CD14-positive monocyte (primary cell): Measurements from ENCODE around the gene CDH3. TPM values are rescaled to one million over a fixed set of nuclear protein-coding genes. Genes with fewer than 3 reads are reported as not detected.

ENCODE experiments used
- DNase-seq, 3 donors: peaks; one replicate each; pipeline ENCODE4 v3.0.0-alpha.2; 2011 to 2022
- H2AFZ ChIP-seq: 2 replicates; pipeline ENCODE4 v1.6.0; 2012; ENCODE audit warnings: mild to moderate bottlenecking, low read depth, low read length, inconsistent platforms; ENCODE audit not compliant: insufficient read depth, poor library complexity, severe bottlenecking
- H3K27ac ChIP-seq, 2 donors: 1 replicate in 1 of 2; 2 replicates in 1 of 2; pipeline ENCODE4 v1.5.1; 2012 to 2013; ENCODE audit warnings: low read length in 2 of 2, control low read depth in 1 of 2, inconsistent platforms in 1 of 2, low read depth in 1 of 2, mild to moderate bottlenecking in 1 of 2
- H3K27me3 ChIP-seq, 2 donors: one replicate each; pipeline versions ENCODE4 v1.6.0 to v1.6.1; 2011 to 2013; ENCODE audit warnings: low read length in 2 of 2; ENCODE audit not compliant: control insufficient read depth in 2 of 2, insufficient read depth in 2 of 2
- H3K36me3 ChIP-seq, 2 donors: replicated peaks in 1 of 2; 1 replicate in 1 of 2; 2 replicates in 1 of 2; pipeline versions ENCODE4 v1.5.1 to v1.6.1; 2012 to 2013; ENCODE audit warnings: low read length in 2 of 2, control low read depth in 1 of 2, inconsistent platforms in 1 of 2, mild to moderate bottlenecking in 1 of 2; ENCODE audit not compliant: insufficient read depth in 2 of 2, control insufficient read depth in 1 of 2
- H3K4me1 ChIP-seq, 2 donors: 1 replicate in 1 of 2; 2 replicates in 1 of 2; pipeline versions ENCODE4 v1.5.1 to v1.6.1; 2012 to 2013; ENCODE audit warnings: low read length in 2 of 2, control low read depth in 1 of 2, inconsistent platforms in 1 of 2, mild to moderate bottlenecking in 1 of 2, moderate library complexity in 1 of 2; ENCODE audit not compliant: insufficient read depth in 2 of 2, control insufficient read depth in 1 of 2
- H3K4me2 ChIP-seq: replicated peaks from 2 replicates; pipeline ENCODE3; 2012; ENCODE audit warnings: low read length, moderate library complexity, mild to moderate bottlenecking; ENCODE audit not compliant: poor library complexity, severe bottlenecking; ENCODE audit errors: extremely low read depth
- H3K4me3 ChIP-seq, 3 experiments: fragments of 200-600 bp in 1 of 3; sonication (generic) in 1 of 3; replicated peaks in 1 of 3; 1 replicate in 2 of 3; 2 replicates in 1 of 3; pipeline ENCODE4 v1.5.1; 2011 to 2013; ENCODE audit warnings: low read length in 3 of 3, mild to moderate bottlenecking in 3 of 3, control low read depth in 2 of 3, low read depth in 2 of 3, inconsistent platforms in 1 of 3, moderate library complexity in 1 of 3
- H3K79me2 ChIP-seq: 2 replicates; pipeline ENCODE4 v1.6.0; 2012; ENCODE audit warnings: mild to moderate bottlenecking, control low read depth, inconsistent platforms, low read length, moderate library complexity; ENCODE audit not compliant: insufficient read depth
- H3K9ac ChIP-seq: 2 replicates; pipeline ENCODE4 v1.6.0; 2017; ENCODE audit warnings: low read length, mild to moderate bottlenecking; ENCODE audit not compliant: insufficient read depth, poor library complexity, severe bottlenecking
- H3K9me3 ChIP-seq, 2 donors: replicated peaks in 1 of 2; 1 replicate in 1 of 2; 2 replicates in 1 of 2; pipeline versions ENCODE4 v1.5.1 to v1.6.1; 2012 to 2013; ENCODE audit warnings: low read length in 2 of 2, control low read depth in 1 of 2; ENCODE audit not compliant: control insufficient read depth in 1 of 2, insufficient read depth in 1 of 2
- H4K20me1 ChIP-seq: 2 replicates; pipeline ENCODE4 v1.6.0; 2012; ENCODE audit warnings: mild to moderate bottlenecking, low read length, control low read depth, moderate library complexity; ENCODE audit not compliant: insufficient read depth
- H3K27ac Mint-ChIP-seq, 7 donors: one replicate each; pipeline ENCODE4 v1.8.0; 2020; ENCODE audit warnings: mild to moderate bottlenecking in 7 of 7, mixed read lengths in 7 of 7, moderate library complexity in 6 of 7, inconsistent platforms in 2 of 7
- H3K27me3 Mint-ChIP-seq, 3 donors: one replicate each; pipeline ENCODE4 v1.8.0; 2021 to 2022; ENCODE audit warnings: low read depth in 3 of 3, mild to moderate bottlenecking in 3 of 3, mixed read lengths in 3 of 3, moderate library complexity in 3 of 3, inconsistent platforms in 1 of 3
- H3K36me3 Mint-ChIP-seq, 2 donors: one replicate each; pipeline ENCODE4 v1.8.0; 2020; ENCODE audit warnings: mixed read lengths in 2 of 2, inconsistent platforms in 1 of 2, mild to moderate bottlenecking in 1 of 2
- H3K4me1 Mint-ChIP-seq: one replicate; pipeline ENCODE4 v1.8.0; 2020; ENCODE audit warnings: mild to moderate bottlenecking, mixed read lengths
- H3K4me3 Mint-ChIP-seq, 2 donors: one replicate each; pipeline ENCODE4 v1.8.0; 2020; ENCODE audit warnings: mild to moderate bottlenecking in 2 of 2, mixed read lengths in 2 of 2, moderate library complexity in 1 of 2
- H3K9me3 Mint-ChIP-seq, 7 donors: one replicate each; pipeline ENCODE4 v1.8.0; 2020 to 2022; ENCODE audit warnings: mixed read lengths in 7 of 7, mild to moderate bottlenecking in 6 of 7, moderate library complexity in 6 of 7, inconsistent platforms in 2 of 7
- WGBS: methylation state at CpG from one replicate; pipeline ENCODE4 v1.1.5; 2013; ENCODE audit warnings: missing lambda C conversion rate; ENCODE audit not compliant: insufficient coverage; 5-methylcytosine and 5-hydroxymethylcytosine counted together
- intact Hi-C, 2 donors: fragments of 100-400 bp; cut with micrococcal nuclease; formaldehyde crosslinking; loops; one replicate each; pipeline versions ENCODE4 v1.15.0 to v1.15.1; 2023
- polyA plus RNA-seq, 3 donors: library from polyadenylated mRNA; depleted of rRNA in 1 of 3; unstranded in 2 of 3; stranded (reverse) in 1 of 3; fragments of 300-500 nt in 2 of 3; fragments of >200 nt in 1 of 3; fragmentation: Illumina TruSeq in 2 of 3; gene quantifications; 1 replicate in 2 of 3; 2 replicates in 1 of 3; pipeline ENCODE4 v1.2.3, GENCODE V29; 2012 to 2021
- TF ChIP-seq, protein P1 (sequence below): fragments of 200-600 bp; IDR thresholded peaks from one replicate; pipeline ENCODE4 v1.8.0; 2022; ENCODE audit warnings: antibody characterized with exemption, mild to moderate bottlenecking

CDH3 gene
- polyA plus RNA-seq, 3 donors = not detected

DNA sequence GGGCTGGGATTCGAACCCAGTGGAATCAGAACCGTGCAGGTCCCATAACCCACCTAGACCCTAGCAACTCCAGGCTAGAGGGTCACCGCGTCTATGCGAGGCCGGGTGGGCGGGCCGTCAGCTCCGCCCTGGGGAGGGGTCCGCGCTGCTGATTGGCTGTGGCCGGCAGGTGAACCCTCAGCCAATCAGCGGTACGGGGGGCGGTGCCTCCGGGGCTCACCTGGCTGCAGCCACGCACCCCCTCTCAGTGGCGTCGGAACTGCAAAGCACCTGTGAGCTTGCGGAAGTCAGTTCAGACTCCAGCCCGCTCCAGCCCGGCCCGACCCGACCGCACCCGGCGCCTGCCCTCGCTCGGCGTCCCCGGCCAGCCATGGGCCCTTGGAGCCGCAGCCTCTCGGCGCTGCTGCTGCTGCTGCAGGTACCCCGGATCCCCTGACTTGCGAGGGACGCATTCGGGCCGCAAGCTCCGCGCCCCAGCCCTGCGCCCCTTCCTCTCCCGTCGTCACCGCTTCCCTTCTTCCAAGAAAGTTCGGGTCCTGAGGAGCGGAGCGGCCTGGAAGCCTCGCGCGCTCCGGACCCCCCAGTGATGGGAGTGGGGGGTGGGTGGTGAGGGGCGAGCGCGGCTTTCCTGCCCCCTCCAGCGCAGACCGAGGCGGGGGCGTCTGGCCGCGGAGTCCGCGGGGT, 92.1 kb downstream of the CDH3 start, which contains the start of gene CDH1:
Gene CDH1 (plus strand): TSS at position 247 of the 684 bp plus-strand sequence. CDS start 124 bp downstream, at position 371.
- Mint-ChIP-seq H3K27ac (no peak within 1 kb of the TSS), H3K4me1 (peaks cover 29% of the 10 kb centered on the region), H3K36me3 (peaks cover 5 to 8% of the 10 kb centered on the region in 2 donors), H3K27me3 (peaks cover 43 to 59% (median 59%) of the 10 kb centered on the region in 3 donors), H3K9me3 (peaks cover 0 to 10% (median 8%) of the 10 kb centered on the region in 7 donors), H3K4me3 (peak within 1 kb of the TSS; percentile 16 to 83)
- H3K27ac ChIP-seq = no peak within 1 kb of the TSS
- whole genome bisulfite sequencing = 2% methylated on average over 42 of the region's 63 CpGs
- TF ChIP-seq, protein P1, sequence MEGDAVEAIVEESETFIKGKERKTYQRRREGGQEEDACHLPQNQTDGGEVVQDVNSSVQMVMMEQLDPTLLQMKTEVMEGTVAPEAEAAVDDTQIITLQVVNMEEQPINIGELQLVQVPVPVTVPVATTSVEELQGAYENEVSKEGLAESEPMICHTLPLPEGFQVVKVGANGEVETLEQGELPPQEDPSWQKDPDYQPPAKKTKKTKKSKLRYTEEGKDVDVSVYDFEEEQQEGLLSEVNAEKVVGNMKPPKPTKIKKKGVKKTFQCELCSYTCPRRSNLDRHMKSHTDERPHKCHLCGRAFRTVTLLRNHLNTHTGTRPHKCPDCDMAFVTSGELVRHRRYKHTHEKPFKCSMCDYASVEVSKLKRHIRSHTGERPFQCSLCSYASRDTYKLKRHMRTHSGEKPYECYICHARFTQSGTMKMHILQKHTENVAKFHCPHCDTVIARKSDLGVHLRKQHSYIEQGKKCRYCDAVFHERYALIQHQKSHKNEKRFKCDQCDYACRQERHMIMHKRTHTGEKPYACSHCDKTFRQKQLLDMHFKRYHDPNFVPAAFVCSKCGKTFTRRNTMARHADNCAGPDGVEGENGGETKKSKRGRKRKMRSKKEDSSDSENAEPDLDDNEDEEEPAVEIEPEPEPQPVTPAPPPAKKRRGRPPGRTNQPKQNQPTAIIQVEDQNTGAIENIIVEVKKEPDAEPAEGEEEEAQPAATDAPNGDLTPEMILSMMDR = no peak
- intact Hi-C loops = no loop called here
- peaks cover 0 to 10% of the 10 kb centered on the region in 2 donors for H3K9me3 ChIP-seq
- no peak within 1 kb of the TSS for H3K9ac ChIP-seq
- no peaks in the 10 kb centered on the region for H4K20me1 ChIP-seq
- H2AFZ ChIP-seq = peak within 1 kb of the TSS; percentile 29
- peak within 1 kb of the TSS; percentile 31 for H3K4me2 ChIP-seq
- H3K27me3 ChIP-seq = peaks cover 24 to 42% of the 10 kb centered on the region in 2 donors
- H3K79me2 ChIP-seq = no peaks in the 10 kb centered on the region
- H3K4me3 ChIP-seq = peak within 1 kb of the TSS in 1 of 3 experiments; percentile 30
- H3K36me3 ChIP-seq = no peaks in the 10 kb centered on the region
- DNase-seq = no peak
- H3K4me1 ChIP-seq = peaks cover 28 to 37% of the 10 kb centered on the region in 2 donors

DNA sequence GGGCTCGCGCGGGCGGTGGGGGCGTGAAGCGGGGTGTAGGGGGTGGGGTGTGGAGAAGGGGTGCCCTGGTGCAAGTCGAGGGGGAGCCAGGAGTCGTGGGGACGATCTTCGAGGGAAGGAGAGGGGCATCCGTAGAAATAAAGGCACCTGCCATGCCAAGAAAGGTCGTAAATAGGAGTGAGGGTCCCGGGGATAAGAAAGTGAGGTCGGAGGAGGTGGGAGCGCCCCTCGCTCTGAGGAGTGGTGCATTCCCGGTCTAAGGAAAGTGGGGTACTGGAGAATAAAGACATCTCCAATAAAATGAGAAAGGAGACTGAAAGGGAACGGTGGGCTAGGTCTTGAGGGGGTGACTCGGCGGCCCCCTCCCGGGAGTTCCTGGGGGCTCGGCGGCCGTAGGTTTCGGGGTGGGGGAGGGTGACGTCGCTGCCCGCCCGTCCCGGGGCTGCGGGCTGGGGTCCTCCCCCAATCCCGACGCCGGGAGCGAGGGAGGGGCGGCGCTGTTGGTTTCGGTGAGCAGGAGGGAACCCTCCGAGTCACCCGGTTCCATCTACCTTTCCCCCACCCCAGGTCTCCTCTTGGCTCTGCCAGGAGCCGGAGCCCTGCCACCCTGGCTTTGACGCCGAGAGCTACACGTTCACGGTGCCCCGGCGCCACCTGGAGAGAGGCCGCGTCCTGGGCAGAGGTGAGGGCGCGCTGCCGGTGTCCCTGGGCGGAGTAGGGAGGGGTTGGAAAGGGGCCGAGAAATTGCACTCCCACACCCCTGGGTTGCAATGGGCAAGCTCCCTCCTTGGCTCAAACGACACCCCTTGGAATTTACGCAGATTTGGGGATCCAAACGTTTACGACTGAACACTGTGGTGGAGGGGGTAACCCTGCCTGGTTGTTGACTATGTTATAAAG, 92.9 kb downstream of the CDH3 start:
- peak overlapping the region; percentile 31 for H3K4me2 ChIP-seq

More for the DNA sequence above, 92.9 kb downstream of the CDH3 start:
- H3K4me3 ChIP-seq = no peak overlapping the region
- intact Hi-C loops = no loop called here
- peaks cover 33 to 45% of the 10 kb centered on the region in 2 donors for H3K4me1 ChIP-seq
- peaks cover 37% of the 10 kb centered on the region for H3K4me1 Mint-ChIP-seq
- peak overlapping the region; percentile 16 to 83 for H3K4me3 Mint-ChIP-seq
- TF ChIP-seq, protein P1 = no peak
- peaks cover 43 to 60% (median 56%) of the 10 kb centered on the region in 3 donors for H3K27me3 Mint-ChIP-seq
- H3K9me3 ChIP-seq = peaks cover 0 to 10% of the 10 kb centered on the region in 2 donors
- WGBS = 18% methylated on average over 31 of the region's 58 CpGs
- H3K36me3 Mint-ChIP-seq = peaks cover 5 to 8% of the 10 kb centered on the region in 2 donors
- no peak overlapping the region for H2AFZ ChIP-seq
- no peaks in the 10 kb centered on the region for H3K79me2 ChIP-seq
- no peak overlapping the region for H3K9ac ChIP-seq
- H3K27ac ChIP-seq = no peak overlapping the region
- H3K27me3 ChIP-seq = peaks cover 24 to 42% of the 10 kb centered on the region in 2 donors
- no peak overlapping the region for H3K27ac Mint-ChIP-seq
- H3K9me3 Mint-ChIP-seq = peaks cover 0 to 10% (median 8%) of the 10 kb centered on the region in 7 donors
- no peaks in the 10 kb centered on the region for H4K20me1 ChIP-seq
- no peaks in the 10 kb centered on the region for H3K36me3 ChIP-seq
- no peak for DNase-seq
